CD4-positive, alpha-beta T cell (primary cell): Measurements from ENCODE around the gene NFAM1. TPM values are rescaled to one million over a fixed set of nuclear protein-coding genes. Genes with fewer than 3 reads are reported as not detected.
A peak's percentile ranks its signal among the peaks of the same experiment; 100 is the strongest.

Experiments
- ATAC-seq: fragments of 200-7000 bp; cut with Tn5 transposase; one replicate; pipeline ENCODE4 v1.10.0; 2022; ENCODE audit warnings: mild to moderate bottlenecking; ENCODE audit not compliant: poor library complexity
- CTCF ChIA-PET: fragments of 350-600 bp; sonication (Branson Sonifier 250); formaldehyde crosslinking; loops from one replicate; lab custom pipeline; 2021; ENCODE audit warnings: antibody characterized with exemption, inconsistent platforms; lab: Charles Lee
- POLR2A ChIA-PET: fragments of 350-600 bp; sonication (Branson Sonifier 250); formaldehyde crosslinking; loops from one replicate; lab custom pipeline; 2021; ENCODE audit warnings: antibody characterized with exemption, inconsistent platforms; lab: Charles Lee
- DNase-seq, 14 experiments: peaks; one replicate each; pipeline ENCODE4 v3.0.0-alpha.2; 2013 to 2020; ENCODE audit warnings: mixed read lengths in 2 of 14
- H3K27ac ChIP-seq, 2 donors: one replicate each; pipeline versions ENCODE4 v1.5.1 to v1.7.0; 2013; ENCODE audit warnings: low read length in 2 of 2, low read depth in 1 of 2, mild to moderate bottlenecking in 1 of 2
- H3K27me3 ChIP-seq, 2 experiments: 1 replicate in 1 of 2; 2 replicates in 1 of 2; pipeline versions ENCODE4 v1.6.1 to v1.7.0; 2013; ENCODE audit warnings: low read length in 2 of 2, control low read depth in 1 of 2, mild to moderate bottlenecking in 1 of 2, moderate library complexity in 1 of 2; ENCODE audit not compliant: insufficient read depth in 2 of 2, control insufficient read depth in 1 of 2
- H3K36me3 ChIP-seq: one replicate; pipeline ENCODE4 v1.6.1; 2013; ENCODE audit warnings: low read length, control low read depth; ENCODE audit not compliant: insufficient read depth
- H3K4me1 ChIP-seq: one replicate; pipeline ENCODE4 v1.6.1; 2013; ENCODE audit warnings: low read length, control low read depth; ENCODE audit not compliant: insufficient read depth
- H3K4me3 ChIP-seq: one replicate; pipeline ENCODE4 v1.5.1; 2013; ENCODE audit warnings: mild to moderate bottlenecking, low read length, moderate library complexity
- H3K9me3 ChIP-seq, 2 experiments: 1 replicate in 1 of 2; 2 replicates in 1 of 2; pipeline versions ENCODE4 v1.6.1 to v1.7.0; 2013; ENCODE audit warnings: low read length in 2 of 2, mild to moderate bottlenecking in 2 of 2, control low read depth in 1 of 2, moderate library complexity in 1 of 2; ENCODE audit not compliant: control insufficient read depth in 1 of 2, insufficient read depth in 1 of 2
- H3K27ac Mint-ChIP-seq: one replicate; pipeline ENCODE4 v1.8.0; 2020; ENCODE audit warnings: mixed read lengths
- H3K27me3 Mint-ChIP-seq: one replicate; pipeline ENCODE4 v1.8.0; 2021; ENCODE audit warnings: mixed read lengths
- H3K36me3 Mint-ChIP-seq: one replicate; pipeline ENCODE4 v1.8.0; 2021; ENCODE audit warnings: low read depth, mixed read lengths
- H3K4me1 Mint-ChIP-seq: one replicate; pipeline ENCODE4 v1.8.0; 2021; ENCODE audit warnings: low read depth, mixed read lengths
- H3K4me3 Mint-ChIP-seq: one replicate; pipeline ENCODE4 v1.8.0; 2020; ENCODE audit warnings: mild to moderate bottlenecking, mixed read lengths
- H3K9me3 Mint-ChIP-seq: one replicate; pipeline ENCODE4 v1.8.0; 2020; ENCODE audit warnings: mixed read lengths
- CTCF ChIP-seq: fragments of 200-600 bp; IDR thresholded peaks from one replicate; pipeline ENCODE4 v1.8.0; 2022; ENCODE audit warnings: antibody characterized with exemption, mild to moderate bottlenecking
- intact Hi-C, 2 experiments: fragments of 100-400 bp; cut with DNase I in 1 of 2; cut with micrococcal nuclease in 1 of 2; formaldehyde crosslinking; loops; one replicate each; pipeline versions ENCODE4 v1.15.1 to v1.9.0; 2023 to 2025; cut with DNase I, micrococcal nuclease
- total RNA-seq, 174 experiments: library from RNA in 2 of 174; stranded (reverse) in 2 of 174; gene quantifications; one replicate each; pipeline ENCODE4 v1.2.3 and lab custom pipeline; 2021 to 2026

NFAM1 gene
- total RNA-seq, 2 experiments from 2014 or later, result 0.34 to 0.38 TPM

- H3K27me3 Mint-ChIP-seq, result no peaks in the 10 kb centered on the region
- H3K4me1 ChIP-seq, result peaks cover 16% of the 10 kb centered on the region
- ChIA-PET POLR2A (no interaction called here), CTCF (no interaction called here)
- H3K36me3 Mint-ChIP-seq, result no peaks in the 10 kb centered on the region
- H3K36me3 ChIP-seq, result no peaks in the 10 kb centered on the region
- no peak overlapping the region for H3K27ac Mint-ChIP-seq
- no peak for TF ChIP-seq CTCF
- intact Hi-C loops, result no loop called here
- H3K4me1 Mint-ChIP-seq, result peaks cover 5% of the 10 kb centered on the region
- ATAC-seq (peak; percentile 59), DNase-seq (peak in 3 of 14 experiments; percentile 24 to 58 (median 52))
- H3K27ac ChIP-seq, result no peak overlapping the region
- no peaks in the 10 kb centered on the region for H3K9me3 Mint-ChIP-seq
- no peak overlapping the region for H3K4me3 Mint-ChIP-seq
- H3K4me3 ChIP-seq, result no peak overlapping the region
- H3K27me3 ChIP-seq, result no peaks in the 10 kb centered on the region
- no peaks in the 10 kb centered on the region for H3K9me3 ChIP-seq
These were observed 34.6 kb downstream of the NFAM1 start for GRCh38 chr22:42397332-42398249.

GRCh38 chr22:42396621-42397331, 35.4 kb downstream of the NFAM1 start:
- TF ChIP-seq CTCF, result no peak
- H3K27ac ChIP-seq, result no peak overlapping the region
- no peaks in the 10 kb centered on the region for H3K27me3 Mint-ChIP-seq
- no peak overlapping the region for H3K27ac Mint-ChIP-seq
- peaks cover 5% of the 10 kb centered on the region for H3K4me1 Mint-ChIP-seq
- no peaks in the 10 kb centered on the region for H3K36me3 ChIP-seq
- ChIA-PET POLR2A (no interaction called here), CTCF (interaction anchor here (0.7 kb wide), 1 partner anchor 45 kb away, joined by 4 read pairs; no protein-coding TSS in a partner anchor)
- H3K9me3 ChIP-seq, result no peaks in the 10 kb centered on the region
- H3K4me1 ChIP-seq, result peaks cover 16% of the 10 kb centered on the region
- no peak overlapping the region for H3K4me3 ChIP-seq
- H3K27me3 ChIP-seq, result no peaks in the 10 kb centered on the region
- DNase-seq (peak in 3 of 14 experiments; percentile 8 to 44 (median 33)), ATAC-seq (peak; percentile 63)
- H3K36me3 Mint-ChIP-seq, result no peaks in the 10 kb centered on the region
- intact Hi-C loops, result no loop called here
- H3K9me3 Mint-ChIP-seq, result no peaks in the 10 kb centered on the region
- no peak overlapping the region for H3K4me3 Mint-ChIP-seq

GRCh38 chr22:42389143-42389542, 43.1 kb downstream of the NFAM1 start:
- no peaks in the 10 kb centered on the region for H3K36me3 ChIP-seq
- no peaks in the 10 kb centered on the region for H3K4me1 ChIP-seq
- H3K4me3 ChIP-seq, result no peak overlapping the region
- POLR2A ChIA-PET, result no interaction called here
- no peaks in the 10 kb centered on the region for H3K9me3 ChIP-seq
- CTCF ChIA-PET, result no interaction called here
- Mint-ChIP-seq H3K27me3 (no peaks in the 10 kb centered on the region), H3K27ac (no peak overlapping the region), H3K4me3 (no peak overlapping the region), H3K36me3 (no peaks in the 10 kb centered on the region), H3K4me1 (no peaks in the 10 kb centered on the region), H3K9me3 (no peaks in the 10 kb centered on the region)
- TF ChIP-seq CTCF, result no peak
- no peaks in the 10 kb centered on the region for H3K27me3 ChIP-seq
- intact Hi-C loops, result no loop called here
- DNase-seq (no peak), ATAC-seq (no peak)
- H3K27ac ChIP-seq, result no peak overlapping the region
